ENCODE results near the gene GOSR1.
"Not testable (repeated sequence)": the region's sequence is repeated elsewhere in the genome, so short reads cannot be mapped to it uniquely, and the experiment has no call there.

GOSR1 gene

DNA sequence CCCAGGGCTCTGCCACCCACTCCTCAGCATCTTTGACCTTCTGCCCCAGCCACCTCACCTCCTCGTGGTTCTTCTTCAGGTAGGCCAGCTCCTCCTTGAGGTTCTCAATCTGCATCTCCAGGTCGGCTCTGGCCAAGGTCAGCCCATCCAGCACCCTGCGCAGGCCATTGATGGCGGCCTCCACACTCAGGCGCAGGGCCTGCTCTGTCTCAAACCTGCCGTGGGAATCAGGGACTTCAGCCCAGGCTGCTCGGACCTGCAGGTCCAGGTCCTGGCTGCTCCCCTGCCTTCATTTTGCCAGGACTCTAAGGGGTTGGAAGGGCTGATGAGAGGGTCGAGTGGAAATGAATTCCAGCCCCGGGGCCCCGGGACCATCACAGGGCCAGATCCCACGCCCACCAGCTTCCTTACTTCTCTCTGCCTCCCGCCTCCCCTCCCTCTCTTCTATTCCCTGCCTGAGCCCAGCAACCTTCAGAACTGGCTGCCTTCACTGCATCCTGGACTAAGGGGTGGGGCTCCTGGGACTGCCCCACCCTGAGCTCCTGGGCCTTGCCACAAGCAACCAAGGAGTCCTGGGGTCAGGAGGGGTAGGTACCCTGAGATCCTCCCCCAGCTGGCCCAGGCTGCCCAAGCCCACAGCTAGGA lies 92.4 kb downstream of the GOSR1 start:
- DNase-seq; in situ Hi-C loops (cut with HindIII; ENCODE audit: low pct_ligation_motif_present, low pct_unique_long_range_greater_than_20kb, low sequenced_read_pairs): not testable (repeated sequence)

DNA sequence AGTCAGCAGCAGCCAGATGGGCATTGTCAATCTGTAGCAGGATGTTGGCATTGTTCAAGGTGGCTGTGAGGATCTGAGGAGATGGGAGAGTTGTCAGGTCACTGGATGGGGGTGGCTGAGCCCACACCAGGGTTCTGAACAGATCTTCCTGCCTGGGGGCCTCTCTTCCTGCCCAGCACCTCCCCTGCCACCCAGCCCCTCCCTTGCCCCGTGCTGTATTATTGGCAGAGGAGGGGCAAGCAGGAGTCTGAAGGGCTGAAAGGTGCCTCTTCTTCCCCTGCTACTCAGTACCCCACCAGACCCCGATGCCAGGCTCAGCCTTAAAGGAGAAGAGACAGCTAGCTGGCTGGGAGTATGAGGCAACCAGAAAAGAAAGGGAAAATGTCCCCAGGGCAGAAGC lies 93.0 kb downstream of the GOSR1 start:
- in situ Hi-C loops (cut with HindIII; ENCODE audit: low pct_ligation_motif_present, low pct_unique_long_range_greater_than_20kb, low sequenced_read_pairs): no loop called here
- no peak for DNase-seq

DNA sequence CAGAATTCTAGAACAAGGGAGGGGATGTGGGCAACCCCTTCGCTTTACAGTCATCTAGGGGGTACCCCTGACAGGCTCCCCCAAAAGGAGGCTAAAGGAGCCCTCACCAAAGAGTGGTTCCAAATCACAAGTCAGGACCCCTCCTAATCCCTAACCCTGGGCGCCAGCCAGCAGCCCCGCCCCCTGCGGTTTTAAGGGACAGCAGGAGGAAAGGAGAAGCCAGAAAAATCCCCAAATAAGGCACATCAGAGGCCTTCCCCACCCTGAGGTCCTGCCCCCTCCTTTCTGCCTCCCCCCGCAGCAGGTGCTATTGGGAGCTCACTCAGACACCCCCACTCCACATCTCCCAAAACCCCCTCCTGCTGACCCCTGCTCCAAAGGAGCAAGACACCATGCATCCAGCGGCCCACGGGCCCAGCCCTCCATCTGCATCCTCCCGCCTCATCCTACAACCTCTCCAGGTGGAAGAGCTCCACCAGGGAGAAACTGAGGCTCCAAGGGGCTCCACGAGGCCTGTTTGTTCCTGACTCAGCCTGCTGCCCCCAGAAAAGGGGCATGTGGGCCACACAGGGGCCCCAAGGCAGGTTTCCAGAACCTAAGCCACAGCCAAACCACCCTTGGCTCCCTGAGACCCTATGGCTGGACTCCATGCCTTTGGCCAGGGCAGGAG lies 93.5 kb downstream of the GOSR1 start:
- in situ Hi-C loops (cut with HindIII; ENCODE audit: low pct_ligation_motif_present, low pct_unique_long_range_greater_than_20kb, low sequenced_read_pairs): no loop called here
- DNase-seq: no peak

DNA sequence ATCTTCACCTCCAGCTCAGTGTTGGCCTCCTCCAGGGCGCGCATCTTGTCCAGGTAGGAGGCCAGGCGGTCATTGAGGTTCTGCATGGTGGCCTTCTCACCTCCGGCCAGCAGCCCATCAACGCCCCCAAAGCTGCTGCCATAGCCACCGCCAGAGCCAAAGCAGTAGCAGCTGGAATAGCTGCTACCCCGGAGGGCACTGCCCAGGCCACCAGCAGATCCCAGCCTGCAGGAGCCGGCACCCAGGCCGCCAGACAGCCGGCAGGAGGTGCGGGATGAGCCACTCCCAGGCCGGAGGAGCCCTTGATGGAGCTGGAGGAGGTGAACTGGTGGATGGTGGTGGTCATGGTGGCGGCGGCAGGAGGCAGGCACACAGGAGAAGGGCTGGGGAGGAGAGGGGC lies 94.2 kb downstream of the GOSR1 start:
- DNase-seq; in situ Hi-C loops (cut with HindIII; ENCODE audit: low pct_ligation_motif_present, low pct_unique_long_range_greater_than_20kb, low sequenced_read_pairs): not testable (repeated sequence)

DNA sequence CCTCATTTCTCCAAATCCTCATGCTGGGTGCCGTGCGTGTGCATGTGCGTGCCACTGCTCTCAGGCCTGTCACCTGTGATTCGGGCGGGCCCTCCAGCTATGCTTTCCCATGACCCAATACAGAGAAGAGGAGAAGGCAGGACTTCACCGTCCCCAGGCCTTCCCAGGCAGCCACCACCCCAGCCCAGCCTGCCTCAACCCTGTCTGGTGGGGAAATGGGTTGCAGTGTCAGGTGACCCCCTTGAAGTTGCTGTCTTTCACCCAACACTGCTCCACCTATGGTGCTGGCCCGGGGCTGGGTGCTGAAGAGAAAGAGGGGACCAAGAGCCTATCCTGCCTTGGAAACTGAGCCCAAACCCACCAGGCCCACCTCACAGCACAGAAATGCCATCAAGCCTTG lies 94.7 kb downstream of the GOSR1 start:
- in situ Hi-C loops (cut with HindIII; ENCODE audit: low pct_ligation_motif_present, low pct_unique_long_range_greater_than_20kb, low sequenced_read_pairs): no loop called here

DNA sequence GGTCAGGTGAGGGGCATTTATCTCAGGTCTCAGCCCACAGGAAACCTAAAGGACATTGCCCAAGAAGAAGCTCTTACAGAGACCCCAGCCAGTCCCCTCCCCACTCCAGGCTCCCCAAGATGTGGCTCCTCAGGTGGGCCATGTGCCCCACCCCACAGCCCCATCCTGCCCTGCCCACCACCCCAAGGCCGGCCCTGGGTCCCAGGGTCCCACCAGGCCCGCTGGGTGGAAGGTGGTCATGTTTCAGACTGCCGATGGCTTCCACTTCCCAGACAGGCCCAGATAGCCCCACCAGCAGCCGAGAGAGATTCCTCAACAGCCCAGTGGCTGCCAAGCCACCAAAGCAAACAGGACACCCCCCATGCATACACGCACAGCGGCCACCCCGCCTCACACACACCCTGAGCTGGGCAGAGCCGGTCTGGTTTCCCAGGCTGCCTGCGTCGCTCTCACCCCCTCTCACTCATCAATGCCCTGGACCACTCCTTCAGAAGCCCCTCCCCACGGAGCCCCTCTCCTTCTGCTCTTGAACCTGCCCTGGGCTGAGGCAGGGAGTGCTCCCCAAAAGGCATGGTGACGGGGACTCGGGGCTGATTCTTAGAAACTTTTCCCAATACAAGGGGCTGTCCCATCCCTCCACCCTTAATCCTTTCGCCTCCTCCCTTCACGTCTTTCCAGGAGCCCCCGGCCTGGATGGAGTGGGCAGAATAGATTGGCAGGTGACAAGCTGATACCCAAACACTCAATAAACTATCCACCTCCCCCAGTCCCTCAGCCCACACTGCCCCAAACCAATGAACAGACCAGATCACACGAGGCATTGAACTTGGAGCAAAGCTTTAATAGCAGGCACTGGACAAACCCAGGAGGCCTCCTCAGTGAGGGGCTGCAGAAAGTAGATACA lies 95.7 kb downstream of the GOSR1 start:
- in situ Hi-C loops (cut with HindIII; ENCODE audit: low pct_ligation_motif_present, low pct_unique_long_range_greater_than_20kb, low sequenced_read_pairs); DNase-seq: not testable (repeated sequence)

More for the DNA sequence above, 94.7 kb downstream of the GOSR1 start:
- no peak for DNase-seq

DNA sequence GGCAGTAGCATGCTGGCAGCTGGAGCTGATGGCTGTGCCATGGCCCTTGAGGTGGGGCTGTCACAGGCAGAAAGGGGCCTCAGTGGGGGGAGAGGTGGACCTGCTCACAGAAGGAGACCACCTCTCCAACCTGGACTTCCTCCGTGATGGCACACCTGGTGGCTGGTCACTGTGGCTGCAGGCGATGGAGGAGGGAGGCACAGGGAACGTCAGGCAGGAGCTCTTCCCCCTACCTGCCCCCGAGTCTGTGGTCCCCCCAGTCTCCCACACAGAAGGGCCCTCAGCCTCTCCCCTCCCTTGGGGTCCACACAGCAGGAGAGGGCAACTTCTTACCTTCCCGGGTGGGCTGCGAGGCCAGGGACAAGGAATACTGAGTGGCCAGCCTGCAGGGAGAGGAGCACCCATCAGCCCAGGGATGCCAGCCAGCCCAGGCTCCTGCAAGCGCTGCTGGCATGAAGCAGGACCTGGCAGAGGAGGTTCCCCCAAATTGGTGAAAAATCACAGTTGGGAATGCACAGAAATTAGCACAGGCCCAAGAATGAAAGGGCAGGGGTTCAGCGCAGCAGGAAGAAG lies 96.5 kb downstream of the GOSR1 start:
- in situ Hi-C loops (cut with HindIII; ENCODE audit: low pct_ligation_motif_present, low pct_unique_long_range_greater_than_20kb, low sequenced_read_pairs): no loop called here
- DNase-seq: no peak

DNA sequence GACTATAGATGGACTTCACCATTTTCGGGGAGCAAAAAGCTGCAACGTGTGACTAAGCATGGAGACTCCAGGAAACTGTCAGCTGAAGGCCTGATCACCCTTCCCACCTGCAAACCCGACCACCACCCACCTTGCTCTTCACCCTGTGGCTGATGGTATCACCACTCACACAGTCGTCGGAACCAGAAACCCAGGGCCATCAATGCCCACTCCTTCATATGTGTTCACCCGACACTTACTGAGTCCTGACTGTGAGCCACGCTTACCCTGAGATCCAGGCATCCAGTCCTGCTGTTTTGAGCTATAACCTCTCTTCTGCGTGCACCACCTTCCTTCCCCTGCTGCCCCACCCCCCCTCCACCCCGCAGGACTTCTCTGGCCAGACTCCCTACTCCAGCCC lies 97.1 kb downstream of the GOSR1 start:
- in situ Hi-C loops (cut with HindIII; ENCODE audit: low pct_ligation_motif_present, low pct_unique_long_range_greater_than_20kb, low sequenced_read_pairs): not testable (repeated sequence)

DNA sequence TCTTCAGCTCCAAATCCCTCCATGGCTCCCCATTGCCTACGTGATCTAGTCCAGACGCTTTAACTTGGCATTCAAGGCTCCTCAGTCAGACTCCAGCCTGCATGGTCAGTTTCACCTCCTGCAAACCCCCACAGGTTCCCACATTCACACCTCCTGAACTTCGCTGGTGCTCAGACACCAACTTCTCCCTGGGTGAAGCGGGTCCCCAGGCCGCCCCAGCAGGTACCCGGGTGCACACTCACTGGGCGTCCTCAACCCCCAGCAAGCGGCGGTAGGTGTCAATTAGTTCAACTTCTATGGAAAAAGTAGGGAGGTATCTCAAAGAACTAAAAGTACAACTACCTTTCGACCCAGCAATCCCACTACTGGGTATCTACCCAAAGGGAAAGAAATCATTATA lies 97.6 kb downstream of the GOSR1 start:
- in situ Hi-C loops (cut with HindIII; ENCODE audit: low pct_ligation_motif_present, low pct_unique_long_range_greater_than_20kb, low sequenced_read_pairs); DNase-seq: not testable (repeated sequence)

More for the DNA sequence above, 97.1 kb downstream of the GOSR1 start:
- not testable (repeated sequence) for DNase-seq

DNA sequence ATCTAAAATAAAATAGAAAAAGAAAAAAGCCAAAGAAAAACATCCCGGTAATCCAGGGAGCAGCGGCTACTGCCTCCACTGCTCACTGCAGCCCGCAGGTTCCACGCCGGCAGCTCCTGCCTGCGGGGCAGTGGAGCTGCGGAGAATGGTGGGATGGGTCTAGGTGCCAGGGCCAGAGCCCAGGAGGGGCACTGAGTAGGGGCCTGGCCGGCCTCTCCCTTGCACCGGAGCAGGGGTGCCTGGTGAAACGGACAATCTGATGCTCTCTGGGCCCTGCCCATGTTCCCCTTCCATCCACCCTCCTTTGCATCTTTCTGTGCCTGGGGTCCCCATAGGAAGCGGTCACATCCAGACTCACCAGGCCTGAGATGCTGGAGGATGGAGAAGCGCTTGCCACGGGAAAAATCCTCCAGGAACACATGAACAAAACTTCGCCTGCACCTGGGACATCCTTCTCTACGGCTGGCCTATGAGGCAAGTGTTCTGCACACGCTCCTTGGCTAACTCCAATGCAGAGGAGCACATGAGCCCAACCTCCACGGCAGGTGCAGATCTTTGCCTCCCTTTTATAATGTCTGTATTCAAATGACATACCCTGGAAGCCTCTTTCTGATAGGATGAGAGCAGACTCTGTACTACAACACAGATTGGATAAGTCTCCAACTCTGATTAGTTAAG lies 98.6 kb downstream of the GOSR1 start:
- DNase-seq; in situ Hi-C loops (cut with HindIII; ENCODE audit: low pct_ligation_motif_present, low pct_unique_long_range_greater_than_20kb, low sequenced_read_pairs): not testable (repeated sequence)

DNA sequence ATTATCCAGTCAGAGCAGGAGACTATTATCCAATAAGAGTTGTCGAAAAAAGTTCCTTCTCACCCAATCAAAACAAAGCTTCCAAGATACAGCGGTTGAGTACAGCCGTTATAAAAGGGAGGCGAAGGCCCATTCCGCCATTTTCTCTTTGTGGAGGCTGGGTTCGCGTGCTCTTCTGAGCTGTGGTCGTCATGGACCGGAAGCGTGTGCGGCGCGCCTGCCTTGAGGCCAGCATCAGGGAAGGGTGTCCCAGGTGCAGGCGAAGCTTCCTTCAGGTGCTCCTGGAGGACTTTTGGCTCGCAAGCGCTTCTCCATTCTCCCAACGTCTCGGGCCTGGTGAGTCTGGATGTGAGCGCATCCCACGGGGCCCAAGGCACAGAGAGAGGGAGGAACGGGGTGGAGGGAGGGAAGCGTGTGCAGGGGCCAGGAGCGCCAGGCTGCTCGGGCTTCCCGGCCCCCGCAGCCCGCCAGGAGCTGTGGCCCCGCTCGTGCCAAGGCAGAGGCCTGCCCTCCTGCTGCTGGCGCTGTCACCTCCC lies 99.2 kb downstream of the GOSR1 start:
- no peak for DNase-seq
- in situ Hi-C loops (cut with HindIII; ENCODE audit: low pct_ligation_motif_present, low pct_unique_long_range_greater_than_20kb, low sequenced_read_pairs): no loop called here

Data from ACHN (cell line).